GM19372 (cell line): ENCODE results near the gene GRAMD4.
"Not testable (repeated sequence)": the region's sequence is repeated elsewhere in the genome, so short reads cannot be mapped to it uniquely, and the experiment has no call there.

Experiments
- ATAC-seq: cut with Tn5 transposase; IDR thresholded peaks from one replicate; pipeline ENCODE4 v1.9.1; 2021; ENCODE audit warnings: mild to moderate bottlenecking, low read depth, moderate library complexity; ENCODE audit not compliant: unreplicated experiment

Gene GRAMD4

GRCh38 chr22:46634973-46635685, 14.9 kb downstream of the GRAMD4 start:
- not testable (repeated sequence) for ATAC-seq

- ATAC-seq = no peak
Measured at GRCh38 chr22:46635756-46636155, 15.6 kb downstream of the GRAMD4 start.

GRCh38 chr22:46636221-46637002, 16.2 kb downstream of the GRAMD4 start:
- ATAC-seq = no peak

- no peak for ATAC-seq
Measured at GRCh38 chr22:46637711-46638600, 17.8 kb downstream of the GRAMD4 start.

GRCh38 chr22:46638601-46639431, 18.6 kb downstream of the GRAMD4 start:
- no peak for ATAC-seq

GRCh38 chr22:46639843-46640242, 19.7 kb downstream of the GRAMD4 start:
- no peak for ATAC-seq

- no peak for ATAC-seq
Measured at GRCh38 chr22:46640293-46641055, 20.3 kb downstream of the GRAMD4 start.

GRCh38 chr22:46641811-46642266, 21.7 kb downstream of the GRAMD4 start:
- no peak for ATAC-seq

- ATAC-seq = not testable (repeated sequence)
Measured at GRCh38 chr22:46642840-46643480, 22.8 kb downstream of the GRAMD4 start.

- no peak for ATAC-seq
Measured at GRCh38 chr22:46646531-46647215, 26.5 kb downstream of the GRAMD4 start.

GRCh38 chr22:46648225-46648820, 28.1 kb downstream of the GRAMD4 start:
- not testable (repeated sequence) for ATAC-seq

- ATAC-seq = no peak
Measured at GRCh38 chr22:46649141-46650077, 29.2 kb downstream of the GRAMD4 start.

GRCh38 chr22:46650078-46650810, 30.1 kb downstream of the GRAMD4 start:
- ATAC-seq = no peak

GRCh38 chr22:46651316-46651715, 31.1 kb downstream of the GRAMD4 start:
- no peak for ATAC-seq

GRCh38 chr22:46652081-46652846, 32.1 kb downstream of the GRAMD4 start:
- ATAC-seq = no peak
